Testis (tissue), 2 donors: Measurements from ENCODE around the gene MAP3K12.

Source experiments
- CTCF ChIP-seq, 3 experiments: fragments of 450-650 bp in 2 of 3; fragments of 200-600 bp in 1 of 3; sonication (generic) in 1 of 3; IDR thresholded peaks; one replicate each; pipeline ENCODE4 v1.5.1; 2016 to 2019; ENCODE audit warnings: antibody characterized with exemption in 3 of 3, mild to moderate bottlenecking in 2 of 3, moderate library complexity in 1 of 3
- POLR2A ChIP-seq: fragments of 450-650 bp; IDR thresholded peaks from one replicate; pipeline ENCODE4 v1.6.1; 2017; ENCODE audit warnings: antibody characterized with exemption, mild to moderate bottlenecking, moderate library complexity

GRCh38 chr12:53513712-53514410, 14.6 kb upstream of the MAP3K12 start:
- TF ChIP-seq CTCF (IDR thresholded peaks at IDR 0.05) (no peak), POLR2A (no peak)
